Tibial artery (tissue), 4 donors: Measurements from ENCODE around the gene TRAPPC12.

Experiments
- DNase-seq, 2 donors: peaks; one replicate each; pipeline ENCODE4 v3.0.0-alpha.2; 2019
- H3K27ac ChIP-seq, 2 donors: fragments of 200-600 bp; sonication (generic) in 1 of 2; 1 replicate in 1 of 2; 2 replicates in 1 of 2; pipeline ENCODE4 v1.5.1; 2018 to 2019; ENCODE audit warnings: mild to moderate bottlenecking in 1 of 2
- H3K27me3 ChIP-seq, 2 donors: fragments of 200-600 bp; sonication (generic) in 1 of 2; one replicate each; pipeline versions ENCODE4 v1.5.1 to v1.6.0; 2016 to 2019
- H3K36me3 ChIP-seq, 3 donors: fragments of 200-600 bp; sonication (generic) in 2 of 3; one replicate each; pipeline ENCODE4 v1.5.1; 2016 to 2019; ENCODE audit warnings: mild to moderate bottlenecking in 2 of 3
- H3K4me1 ChIP-seq, 4 donors: fragments of 200-600 bp; sonication (generic) in 2 of 4; 1 replicate in 3 of 4; 2 replicates in 1 of 4; pipeline ENCODE4 v1.5.1; 2016 to 2019
- H3K4me3 ChIP-seq, 2 donors: fragments of 200-600 bp; sonication (generic) in 1 of 2; 1 replicate in 1 of 2; 2 replicates in 1 of 2; pipeline ENCODE4 v1.5.1; 2018 to 2019; ENCODE audit warnings: mild to moderate bottlenecking in 2 of 2
- H3K9me3 ChIP-seq, 3 donors: fragments of 200-600 bp; sonication (generic) in 1 of 3; one replicate each; pipeline ENCODE4 v1.5.1; 2016 to 2019
- CTCF ChIP-seq, 2 experiments: fragments of 200-600 bp in 1 of 2; fragments of 450-650 bp in 1 of 2; IDR thresholded peaks; one replicate each; pipeline ENCODE4 v1.5.1; 2017 to 2019; ENCODE audit warnings: antibody characterized with exemption in 2 of 2, mild to moderate bottlenecking in 1 of 2, moderate library complexity in 1 of 2
- intact Hi-C: fragments of 100-400 bp; cut with DNase I; formaldehyde crosslinking; loops from one replicate; pipeline ENCODE4 v1.15.0; 2023; ENCODE audit warnings: low total_unique reads

TRAPPC12 gene

DNA sequence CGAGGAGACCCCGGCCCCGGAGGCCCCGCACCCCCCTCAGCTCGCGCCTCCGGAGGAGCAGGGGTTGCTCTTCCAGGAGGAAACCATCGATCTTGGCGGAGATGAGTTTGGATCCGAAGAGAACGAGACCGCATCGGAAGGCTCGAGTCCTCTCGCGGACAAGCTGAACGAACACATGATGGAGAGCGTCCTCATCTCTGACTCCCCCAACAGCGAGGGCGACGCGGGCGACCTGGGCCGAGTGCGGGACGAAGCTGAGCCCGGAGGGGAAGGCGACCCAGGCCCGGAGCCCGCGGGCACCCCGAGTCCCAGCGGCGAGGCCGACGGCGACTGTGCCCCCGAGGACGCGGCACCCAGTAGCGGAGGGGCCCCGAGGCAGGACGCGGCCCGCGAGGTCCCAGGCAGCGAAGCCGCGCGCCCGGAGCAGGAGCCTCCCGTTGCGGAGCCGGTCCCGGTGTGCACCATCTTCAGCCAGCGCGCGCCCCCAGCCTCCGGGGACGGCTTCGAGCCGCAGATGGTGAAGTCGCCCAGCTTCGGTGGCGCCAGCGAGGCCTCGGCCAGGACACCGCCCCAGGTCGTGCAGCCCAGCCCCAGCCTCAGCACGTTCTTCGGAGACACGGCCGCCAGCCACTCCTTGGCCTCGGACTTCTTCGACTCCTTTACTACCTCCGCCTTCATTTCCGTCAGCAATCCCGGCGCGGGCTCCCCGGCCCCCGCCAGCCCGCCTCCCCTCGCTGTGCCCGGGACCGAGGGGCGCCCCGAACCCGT lies 8.3 kb downstream of the TRAPPC12 start:
- H3K9me3 ChIP-seq = no peaks in the 10 kb centered on the region
- DNase-seq = no peak
- intact Hi-C loops = loop anchor here (10.0 kb wide), 1 partner anchor 157 kb away; no protein-coding TSS in a partner anchor
- no peaks in the 10 kb centered on the region for H3K27me3 ChIP-seq
- no peak overlapping the region for H3K4me3 ChIP-seq
- no peak overlapping the region for H3K27ac ChIP-seq
- H3K4me1 ChIP-seq = peaks cover 0 to 10% (median 3%) of the 10 kb centered on the region in 4 donors
- TF ChIP-seq CTCF (IDR thresholded peaks at IDR 0.05) = no peak
- peaks cover 34 to 51% (median 42%) of the 10 kb centered on the region in 3 donors for H3K36me3 ChIP-seq

DNA sequence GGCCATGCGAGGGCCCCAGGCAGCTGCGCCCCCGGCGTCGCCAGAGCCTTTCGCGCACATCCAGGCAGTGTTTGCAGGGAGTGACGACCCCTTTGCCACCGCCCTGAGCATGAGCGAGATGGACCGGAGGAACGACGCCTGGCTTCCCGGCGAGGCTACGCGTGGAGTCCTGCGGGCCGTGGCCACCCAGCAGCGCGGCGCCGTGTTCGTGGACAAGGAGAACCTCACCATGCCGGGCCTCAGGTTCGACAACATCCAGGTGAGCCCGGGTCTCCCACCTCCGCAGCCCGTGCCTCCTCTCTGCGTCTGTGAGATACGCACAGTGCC lies 8.9 kb downstream of the TRAPPC12 start:
- no peak overlapping the region for H3K27ac ChIP-seq
- no peaks in the 10 kb centered on the region for H3K27me3 ChIP-seq
- H3K36me3 ChIP-seq = peaks cover 40 to 51% (median 44%) of the 10 kb centered on the region in 3 donors
- H3K9me3 ChIP-seq = no peaks in the 10 kb centered on the region
- DNase-seq = no peak
- TF ChIP-seq CTCF (IDR thresholded peaks at IDR 0.05) = no peak
- H3K4me3 ChIP-seq = no peak overlapping the region
- H3K4me1 ChIP-seq = peaks cover 0 to 10% (median 3%) of the 10 kb centered on the region in 4 donors
- intact Hi-C loops = loop anchor here (10.0 kb wide), 1 partner anchor 156 kb away; no protein-coding TSS in a partner anchor

DNA sequence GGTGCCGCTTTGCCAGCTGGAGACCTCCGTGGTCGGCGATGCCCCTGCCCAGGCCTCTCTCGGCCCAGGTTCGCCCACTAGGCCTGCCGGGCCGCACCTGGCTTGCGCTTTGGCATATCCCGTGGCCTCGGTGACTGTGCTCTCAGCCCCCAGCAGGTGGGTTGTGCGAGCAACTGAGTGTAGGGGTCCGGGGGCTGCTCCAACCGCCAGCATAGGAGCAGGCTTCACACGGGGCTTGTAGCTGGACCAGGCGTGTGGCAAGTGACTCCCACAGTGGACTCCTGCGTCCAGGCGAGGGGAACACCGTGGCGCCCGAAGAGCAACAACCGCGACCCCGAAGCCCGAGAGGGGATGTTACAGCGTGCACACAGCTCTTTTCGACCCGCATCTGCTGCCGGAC lies 9.7 kb downstream of the TRAPPC12 start:
- peaks cover 0 to 10% (median 3%) of the 10 kb centered on the region in 4 donors for H3K4me1 ChIP-seq
- no peaks in the 10 kb centered on the region for H3K9me3 ChIP-seq
- H3K27me3 ChIP-seq = no peaks in the 10 kb centered on the region
- H3K36me3 ChIP-seq = peaks cover 48 to 58% (median 50%) of the 10 kb centered on the region in 3 donors
- H3K4me3 ChIP-seq = no peak overlapping the region
- intact Hi-C loops = loop anchor here (10.0 kb wide), 1 partner anchor 156 kb away; no protein-coding TSS in a partner anchor
- no peak for TF ChIP-seq CTCF (IDR thresholded peaks at IDR 0.05)
- no peak overlapping the region for H3K27ac ChIP-seq
- DNase-seq = no peak

- H3K36me3 ChIP-seq = peaks cover 53 to 64% (median 57%) of the 10 kb centered on the region in 3 donors
- H3K27me3 ChIP-seq = no peaks in the 10 kb centered on the region
- no peaks in the 10 kb centered on the region for H3K9me3 ChIP-seq
- H3K4me1 ChIP-seq = peaks cover 0 to 10% (median 3%) of the 10 kb centered on the region in 4 donors
- TF ChIP-seq CTCF (IDR thresholded peaks at IDR 0.05) = no peak
- no peak for DNase-seq
- no peak overlapping the region for H3K27ac ChIP-seq
- H3K4me3 ChIP-seq = no peak overlapping the region
- intact Hi-C loops = no loop called here
These were observed 10.5 kb downstream of the TRAPPC12 start for GRCh38 chr2:3390041-3390440.

GRCh38 chr2:3392216-3392615 lies 12.7 kb downstream of the TRAPPC12 start:
- H3K4me3 ChIP-seq = no peak overlapping the region
- DNase-seq = no peak
- no peak for TF ChIP-seq CTCF (IDR thresholded peaks at IDR 0.05)
- H3K4me1 ChIP-seq = peaks cover 0 to 2% (median under 1%) of the 10 kb centered on the region in 4 donors
- H3K9me3 ChIP-seq = peaks cover 4 to 18% (median 16%) of the 10 kb centered on the region in 3 donors
- intact Hi-C loops = no loop called here
- H3K27me3 ChIP-seq = no peaks in the 10 kb centered on the region
- no peak overlapping the region for H3K27ac ChIP-seq
- H3K36me3 ChIP-seq = peaks cover 66 to 71% (median 69%) of the 10 kb centered on the region in 3 donors
